ENCODE results near the gene ANKRD13D.

GRCh38 chr11:67276781-67277230, 12.3 kb upstream of the ANKRD13D start:
- TF ChIP-seq CTCF (IDR thresholded peaks at IDR 0.05) (peak in 8 of 12 donors; percentile 6 to 47 (median 27)), POLR2A (IDR thresholded peaks at IDR 0.05) (no peak)

Data from heart left ventricle (tissue), 13 donors.